ENCODE data around the gene MIAT. TPM values are rescaled to one million over a fixed set of nuclear protein-coding genes. Genes with fewer than 3 reads are reported as not detected.

MIAT gene
- total and polyA plus RNA-seq, 2 of the 8 experiments (the other 6 are each of a cell fraction or from before 2014, with no cell fraction given) = 27.6 to 36.0 TPM

GRCh38 chr22:26684168-26684567, 26.8 kb downstream of the MIAT start (continued):
- TF ChIP-seq, protein P1, sequence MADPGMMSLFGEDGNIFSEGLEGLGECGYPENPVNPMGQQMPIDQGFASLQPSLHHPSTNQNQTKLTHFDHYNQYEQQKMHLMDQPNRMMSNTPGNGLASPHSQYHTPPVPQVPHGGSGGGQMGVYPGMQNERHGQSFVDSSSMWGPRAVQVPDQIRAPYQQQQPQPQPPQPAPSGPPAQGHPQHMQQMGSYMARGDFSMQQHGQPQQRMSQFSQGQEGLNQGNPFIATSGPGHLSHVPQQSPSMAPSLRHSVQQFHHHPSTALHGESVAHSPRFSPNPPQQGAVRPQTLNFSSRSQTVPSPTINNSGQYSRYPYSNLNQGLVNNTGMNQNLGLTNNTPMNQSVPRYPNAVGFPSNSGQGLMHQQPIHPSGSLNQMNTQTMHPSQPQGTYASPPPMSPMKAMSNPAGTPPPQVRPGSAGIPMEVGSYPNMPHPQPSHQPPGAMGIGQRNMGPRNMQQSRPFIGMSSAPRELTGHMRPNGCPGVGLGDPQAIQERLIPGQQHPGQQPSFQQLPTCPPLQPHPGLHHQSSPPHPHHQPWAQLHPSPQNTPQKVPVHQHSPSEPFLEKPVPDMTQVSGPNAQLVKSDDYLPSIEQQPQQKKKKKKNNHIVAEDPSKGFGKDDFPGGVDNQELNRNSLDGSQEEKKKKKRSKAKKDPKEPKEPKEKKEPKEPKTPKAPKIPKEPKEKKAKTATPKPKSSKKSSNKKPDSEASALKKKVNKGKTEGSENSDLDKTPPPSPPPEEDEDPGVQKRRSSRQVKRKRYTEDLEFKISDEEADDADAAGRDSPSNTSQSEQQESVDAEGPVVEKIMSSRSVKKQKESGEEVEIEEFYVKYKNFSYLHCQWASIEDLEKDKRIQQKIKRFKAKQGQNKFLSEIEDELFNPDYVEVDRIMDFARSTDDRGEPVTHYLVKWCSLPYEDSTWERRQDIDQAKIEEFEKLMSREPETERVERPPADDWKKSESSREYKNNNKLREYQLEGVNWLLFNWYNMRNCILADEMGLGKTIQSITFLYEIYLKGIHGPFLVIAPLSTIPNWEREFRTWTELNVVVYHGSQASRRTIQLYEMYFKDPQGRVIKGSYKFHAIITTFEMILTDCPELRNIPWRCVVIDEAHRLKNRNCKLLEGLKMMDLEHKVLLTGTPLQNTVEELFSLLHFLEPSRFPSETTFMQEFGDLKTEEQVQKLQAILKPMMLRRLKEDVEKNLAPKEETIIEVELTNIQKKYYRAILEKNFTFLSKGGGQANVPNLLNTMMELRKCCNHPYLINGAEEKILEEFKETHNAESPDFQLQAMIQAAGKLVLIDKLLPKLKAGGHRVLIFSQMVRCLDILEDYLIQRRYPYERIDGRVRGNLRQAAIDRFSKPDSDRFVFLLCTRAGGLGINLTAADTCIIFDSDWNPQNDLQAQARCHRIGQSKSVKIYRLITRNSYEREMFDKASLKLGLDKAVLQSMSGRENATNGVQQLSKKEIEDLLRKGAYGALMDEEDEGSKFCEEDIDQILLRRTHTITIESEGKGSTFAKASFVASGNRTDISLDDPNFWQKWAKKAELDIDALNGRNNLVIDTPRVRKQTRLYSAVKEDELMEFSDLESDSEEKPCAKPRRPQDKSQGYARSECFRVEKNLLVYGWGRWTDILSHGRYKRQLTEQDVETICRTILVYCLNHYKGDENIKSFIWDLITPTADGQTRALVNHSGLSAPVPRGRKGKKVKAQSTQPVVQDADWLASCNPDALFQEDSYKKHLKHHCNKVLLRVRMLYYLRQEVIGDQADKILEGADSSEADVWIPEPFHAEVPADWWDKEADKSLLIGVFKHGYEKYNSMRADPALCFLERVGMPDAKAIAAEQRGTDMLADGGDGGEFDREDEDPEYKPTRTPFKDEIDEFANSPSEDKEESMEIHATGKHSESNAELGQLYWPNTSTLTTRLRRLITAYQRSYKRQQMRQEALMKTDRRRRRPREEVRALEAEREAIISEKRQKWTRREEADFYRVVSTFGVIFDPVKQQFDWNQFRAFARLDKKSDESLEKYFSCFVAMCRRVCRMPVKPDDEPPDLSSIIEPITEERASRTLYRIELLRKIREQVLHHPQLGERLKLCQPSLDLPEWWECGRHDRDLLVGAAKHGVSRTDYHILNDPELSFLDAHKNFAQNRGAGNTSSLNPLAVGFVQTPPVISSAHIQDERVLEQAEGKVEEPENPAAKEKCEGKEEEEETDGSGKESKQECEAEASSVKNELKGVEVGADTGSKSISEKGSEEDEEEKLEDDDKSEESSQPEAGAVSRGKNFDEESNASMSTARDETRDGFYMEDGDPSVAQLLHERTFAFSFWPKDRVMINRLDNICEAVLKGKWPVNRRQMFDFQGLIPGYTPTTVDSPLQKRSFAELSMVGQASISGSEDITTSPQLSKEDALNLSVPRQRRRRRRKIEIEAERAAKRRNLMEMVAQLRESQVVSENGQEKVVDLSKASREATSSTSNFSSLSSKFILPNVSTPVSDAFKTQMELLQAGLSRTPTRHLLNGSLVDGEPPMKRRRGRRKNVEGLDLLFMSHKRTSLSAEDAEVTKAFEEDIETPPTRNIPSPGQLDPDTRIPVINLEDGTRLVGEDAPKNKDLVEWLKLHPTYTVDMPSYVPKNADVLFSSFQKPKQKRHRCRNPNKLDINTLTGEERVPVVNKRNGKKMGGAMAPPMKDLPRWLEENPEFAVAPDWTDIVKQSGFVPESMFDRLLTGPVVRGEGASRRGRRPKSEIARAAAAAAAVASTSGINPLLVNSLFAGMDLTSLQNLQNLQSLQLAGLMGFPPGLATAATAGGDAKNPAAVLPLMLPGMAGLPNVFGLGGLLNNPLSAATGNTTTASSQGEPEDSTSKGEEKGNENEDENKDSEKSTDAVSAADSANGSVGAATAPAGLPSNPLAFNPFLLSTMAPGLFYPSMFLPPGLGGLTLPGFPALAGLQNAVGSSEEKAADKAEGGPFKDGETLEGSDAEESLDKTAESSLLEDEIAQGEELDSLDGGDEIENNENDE (IDR thresholded peaks at IDR 0.05; ENCODE audit: insufficient replicate concordance, low read length) = no peak
- TF ChIP-seq CREB1 (IDR thresholded peaks at IDR 0.05) (no peak), CBX5 (IDR thresholded peaks at IDR 0.05; ENCODE audit: low read depth, low read length) (no peak), CBX8 (IDR thresholded peaks at IDR 0.05; ENCODE audit: borderline replicate concordance, low read depth, low read length) (no peak), MAFK (IDR thresholded peaks at IDR 0.05; ENCODE audit: low read depth, low read length) (no peak), KDM1A (IDR thresholded peaks at IDR 0.05; ENCODE audit: borderline replicate concordance, low read length) (no peak), SIN3A (conservative IDR thresholded peaks at IDR 0.05 in 1 of 2, IDR thresholded peaks at IDR 0.05 in 1 of 2; ENCODE audit: low read depth in 1 of 2, low read length in 2 of 2) (no peak), YY1 (IDR thresholded peaks at IDR 0.05; ENCODE audit: low read depth, low read length) (no peak), RAD21 (IDR thresholded peaks at IDR 0.05 in 1 of 2, conservative IDR thresholded peaks at IDR 0.05 in 1 of 2; ENCODE audit: low read depth in 2 of 2, low read length in 2 of 2) (no peak)

Measured in H1 (cell line).